ES-I3 (cell line): ENCODE measurements around the gene GPC4.

ENCODE experiments used
- H3K36me3 ChIP-seq: 2 replicates; pipeline ENCODE4 v1.6.1; 2013; ENCODE audit warnings: mild to moderate bottlenecking, low read length, control low read depth, moderate library complexity; ENCODE audit not compliant: insufficient read depth
- H3K4me1 ChIP-seq: 2 replicates; pipeline ENCODE4 v1.6.1; 2013; ENCODE audit warnings: mild to moderate bottlenecking, control low read depth, low read length; ENCODE audit not compliant: insufficient read depth
- H3K9ac ChIP-seq: 2 replicates; pipeline ENCODE4 v1.6.1; 2013; ENCODE audit warnings: low read depth, mild to moderate bottlenecking, low read length, moderate library complexity
- H3K9me3 ChIP-seq: 2 replicates; pipeline ENCODE4 v1.6.1; 2013; ENCODE audit warnings: mild to moderate bottlenecking, low read length, moderate library complexity; ENCODE audit not compliant: control insufficient read depth, insufficient read depth

The GPC4 gene

GRCh38 chrX:133415276-133416105 is at the start of gene GPC4:
Gene GPC4 (minus strand): TSS chrX:133415489. CDS start chrX:133414965, 524 bp downstream.
- H3K36me3 ChIP-seq: peaks cover 8% of the 10 kb centered on the region; the same call in 1 of the 2 replicates
- peak within 1 kb of the TSS; percentile 90 for H3K9ac ChIP-seq
- H3K4me1 ChIP-seq: peaks cover 44% of the 10 kb centered on the region
- H3K9me3 ChIP-seq: no peaks in the 10 kb centered on the region

DNA sequence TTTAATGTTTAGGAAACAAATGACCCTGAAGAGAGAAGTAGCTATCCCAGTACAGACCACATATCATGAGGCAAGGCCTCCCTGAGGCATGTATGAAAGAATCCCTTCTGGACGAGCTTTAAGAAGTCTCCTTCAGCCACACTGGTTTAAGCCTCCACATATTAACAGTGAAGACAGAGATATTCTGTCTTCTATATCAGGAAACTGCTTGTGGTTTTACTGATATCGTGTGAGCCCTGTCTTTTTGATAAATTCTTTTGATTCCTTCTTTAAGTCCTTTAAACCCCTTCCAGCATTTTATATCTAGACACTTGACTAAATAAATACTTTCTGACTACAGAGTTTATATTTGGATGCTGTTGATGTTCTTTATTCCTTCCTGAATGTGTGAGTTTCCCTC is 45.9 kb upstream of the GPC4 start:
- H3K36me3 ChIP-seq: no peaks in the 10 kb centered on the region
- H3K9me3 ChIP-seq: no peaks in the 10 kb centered on the region

DNA sequence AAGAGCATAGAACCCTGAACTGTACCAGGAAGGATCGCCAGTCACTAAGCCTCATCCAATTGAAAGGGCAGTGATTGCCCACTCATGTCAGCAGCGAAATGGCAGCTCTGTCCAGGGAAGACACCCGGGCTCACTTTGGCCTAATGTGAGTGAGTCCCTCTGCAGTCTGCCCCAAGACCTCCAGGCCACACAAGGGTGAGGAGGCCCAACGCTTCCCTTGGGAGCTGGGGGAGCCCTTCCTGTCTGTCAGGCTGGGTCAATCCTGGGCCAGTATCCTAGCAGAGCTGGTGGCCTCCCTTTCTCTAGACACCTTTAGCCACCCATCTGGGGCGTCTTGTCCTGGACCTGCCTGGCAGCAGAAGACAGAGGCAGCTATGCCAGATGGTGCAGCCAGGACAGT is 39.6 kb upstream of the GPC4 start:
- Histone ChIP-seq H3K4me1 (peaks cover 18% of the 10 kb centered on the region), H3K9ac (no peak overlapping the region), H3K9me3 (no peaks in the 10 kb centered on the region), H3K36me3 (no peaks in the 10 kb centered on the region)

More for the DNA sequence above, 45.9 kb upstream of the GPC4 start:
- H3K4me1 ChIP-seq: peaks cover 4% of the 10 kb centered on the region
- no peak overlapping the region for H3K9ac ChIP-seq

- Histone ChIP-seq H3K9me3 (no peaks in the 10 kb centered on the region), H3K9ac (no peak overlapping the region), H3K36me3 (no peaks in the 10 kb centered on the region), H3K4me1 (peaks cover 18% of the 10 kb centered on the region)
Measured at GRCh38 chrX:133454491-133454914, 39.2 kb upstream of the GPC4 start.

- Histone ChIP-seq H3K36me3 (no peaks in the 10 kb centered on the region), H3K9ac (no peak overlapping the region), H3K4me1 (peaks cover 19% of the 10 kb centered on the region), H3K9me3 (no peaks in the 10 kb centered on the region)
Measured at GRCh38 chrX:133448512-133449076, 33.3 kb upstream of the GPC4 start.

GRCh38 chrX:133444952-133445831 is 29.9 kb upstream of the GPC4 start:
- Histone ChIP-seq H3K9ac (peak overlapping the region; percentile 47), H3K4me1 (peaks cover 28% of the 10 kb centered on the region), H3K9me3 (no peaks in the 10 kb centered on the region), H3K36me3 (no peaks in the 10 kb centered on the region)

- no peaks in the 10 kb centered on the region for H3K36me3 ChIP-seq
- H3K9ac ChIP-seq: peak overlapping the region; percentile 47; the same call in 1 of the 2 replicates
- H3K4me1 ChIP-seq: peaks cover 34% of the 10 kb centered on the region
- H3K9me3 ChIP-seq: no peaks in the 10 kb centered on the region
Measured at GRCh38 chrX:133444196-133444595, 28.9 kb upstream of the GPC4 start.

- H3K9ac ChIP-seq: peak overlapping the region; percentile 2; the same call in 1 of the 2 replicates
- H3K36me3 ChIP-seq: no peaks in the 10 kb centered on the region
- peaks cover 44% of the 10 kb centered on the region for H3K4me1 ChIP-seq
- H3K9me3 ChIP-seq: no peaks in the 10 kb centered on the region
Measured at GRCh38 chrX:133440797-133441163, 25.5 kb upstream of the GPC4 start.

DNA sequence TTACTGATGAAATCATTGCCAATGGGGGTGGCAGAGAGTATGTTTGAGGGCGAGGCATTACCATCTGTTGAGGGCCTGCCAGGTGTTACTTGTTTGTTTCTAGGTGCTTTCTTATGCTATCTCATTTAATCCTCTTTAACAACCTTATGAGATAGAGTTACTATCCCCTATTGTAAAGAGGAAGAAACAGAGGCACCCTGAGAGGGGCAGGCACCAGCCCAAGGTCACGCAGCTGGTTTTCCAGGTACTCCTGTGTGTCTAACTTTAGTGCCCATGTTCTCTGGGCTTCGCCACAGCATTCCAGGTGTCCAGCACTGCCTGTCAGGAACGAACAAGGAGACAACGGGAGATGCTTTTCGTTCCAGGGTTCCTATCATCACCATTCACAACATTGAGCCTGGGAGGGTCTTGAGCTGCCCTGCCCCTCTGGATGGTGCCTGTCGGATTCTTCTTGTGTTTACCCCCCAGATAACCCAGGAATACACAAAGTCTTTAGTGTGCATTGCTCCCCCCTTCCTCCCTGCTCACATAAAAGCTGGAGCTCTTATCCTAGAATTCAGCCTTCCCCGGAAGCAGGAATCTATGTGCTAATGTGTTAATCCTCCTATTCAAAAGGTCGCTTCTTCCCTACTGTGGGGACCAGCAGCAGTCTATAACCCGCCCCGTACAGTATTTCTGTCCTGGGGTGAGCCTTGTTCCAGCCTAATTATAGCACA is 24.9 kb upstream of the GPC4 start:
- peaks cover 46% of the 10 kb centered on the region for H3K4me1 ChIP-seq
- peak overlapping the region; percentile 2; the same call in 1 of the 2 replicates for H3K9ac ChIP-seq
- H3K9me3 ChIP-seq: no peaks in the 10 kb centered on the region
- H3K36me3 ChIP-seq: no peaks in the 10 kb centered on the region

DNA sequence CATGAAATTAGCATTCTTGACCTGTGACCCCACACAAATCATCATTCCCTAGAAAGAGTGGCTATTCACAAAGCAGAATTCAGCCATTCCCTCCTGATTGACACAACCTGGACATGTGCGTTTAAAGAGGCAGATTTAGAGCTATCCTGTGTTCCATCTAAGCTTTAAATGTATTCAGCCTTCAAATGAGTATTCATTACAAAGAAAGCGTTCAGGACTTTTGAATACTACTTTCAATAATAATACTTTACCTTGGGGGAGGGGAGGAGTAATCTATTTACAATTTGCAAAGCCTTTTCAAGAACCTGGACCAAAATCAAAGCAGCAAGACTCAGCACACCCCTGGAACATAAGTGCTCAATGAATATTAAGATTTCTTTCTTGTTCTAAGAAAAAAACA is 22.5 kb upstream of the GPC4 start:
- H3K9ac ChIP-seq: no peak overlapping the region
- peaks cover 38% of the 10 kb centered on the region for H3K4me1 ChIP-seq
- H3K36me3 ChIP-seq: no peaks in the 10 kb centered on the region
- H3K9me3 ChIP-seq: no peaks in the 10 kb centered on the region

DNA sequence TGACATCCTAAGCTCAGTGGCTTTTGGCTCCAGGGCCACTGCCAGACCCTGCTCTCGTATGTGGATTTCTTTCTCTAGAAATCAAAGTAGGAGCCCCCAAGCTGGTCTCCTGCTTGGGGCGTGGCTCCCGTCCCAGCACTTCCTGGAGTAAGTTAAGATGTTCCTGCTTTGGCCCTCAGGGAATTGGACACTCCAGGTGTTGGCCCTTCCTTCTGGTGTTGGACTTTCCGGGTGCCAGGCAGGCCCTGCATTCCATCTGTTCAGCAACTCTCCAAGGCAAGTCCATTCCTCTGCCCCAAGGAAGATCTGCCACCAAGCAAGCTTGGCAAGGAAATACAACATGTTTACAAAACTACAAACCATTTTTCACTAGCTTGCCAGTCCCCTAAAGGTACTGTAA is 22.1 kb upstream of the GPC4 start:
- Histone ChIP-seq H3K36me3 (no peaks in the 10 kb centered on the region), H3K4me1 (peaks cover 38% of the 10 kb centered on the region), H3K9ac (no peak overlapping the region), H3K9me3 (no peaks in the 10 kb centered on the region)

DNA sequence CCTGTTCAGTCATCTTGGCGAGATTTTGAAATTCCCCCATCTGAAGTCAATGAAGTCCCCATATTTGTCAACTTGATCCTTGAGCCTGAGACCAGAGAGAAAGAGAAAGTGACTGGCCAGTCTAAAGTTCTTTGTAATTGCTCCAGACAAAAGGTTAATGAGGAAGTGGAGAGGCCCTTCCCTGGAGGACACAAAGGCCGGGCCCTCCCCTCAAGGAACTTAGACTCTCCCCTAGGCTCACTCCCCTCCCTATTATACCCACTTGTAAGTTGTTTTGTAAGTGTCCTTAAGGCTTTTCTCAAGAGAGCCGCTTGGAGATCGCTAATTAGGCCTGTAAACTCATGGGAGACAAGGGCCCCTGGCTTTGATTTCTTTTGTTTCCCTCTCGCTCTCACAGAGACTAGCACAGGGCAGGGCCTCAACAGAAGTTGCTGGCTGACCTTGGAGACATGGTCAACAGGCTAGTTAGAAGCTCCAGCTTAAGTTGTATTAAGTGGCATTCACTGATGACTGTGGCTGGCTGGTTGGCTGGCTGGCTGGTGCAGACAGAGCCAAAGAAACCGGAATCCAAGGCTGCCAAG is 20.3 kb upstream of the GPC4 start:
- H3K4me1 ChIP-seq: peaks cover 31% of the 10 kb centered on the region
- no peak overlapping the region for H3K9ac ChIP-seq
- no peaks in the 10 kb centered on the region for H3K36me3 ChIP-seq
- no peaks in the 10 kb centered on the region for H3K9me3 ChIP-seq

GRCh38 chrX:133434197-133434820 is 19.0 kb upstream of the GPC4 start:
- Histone ChIP-seq H3K36me3 (no peaks in the 10 kb centered on the region), H3K4me1 (peaks cover 22% of the 10 kb centered on the region), H3K9me3 (no peaks in the 10 kb centered on the region), H3K9ac (no peak overlapping the region)
